Measurements from ENCODE around the gene MDH2.
"Not testable (repeated sequence)": the region's sequence is repeated elsewhere in the genome, so short reads cannot be mapped to it uniquely, and the experiment has no call there.

The MDH2 gene

DNA sequence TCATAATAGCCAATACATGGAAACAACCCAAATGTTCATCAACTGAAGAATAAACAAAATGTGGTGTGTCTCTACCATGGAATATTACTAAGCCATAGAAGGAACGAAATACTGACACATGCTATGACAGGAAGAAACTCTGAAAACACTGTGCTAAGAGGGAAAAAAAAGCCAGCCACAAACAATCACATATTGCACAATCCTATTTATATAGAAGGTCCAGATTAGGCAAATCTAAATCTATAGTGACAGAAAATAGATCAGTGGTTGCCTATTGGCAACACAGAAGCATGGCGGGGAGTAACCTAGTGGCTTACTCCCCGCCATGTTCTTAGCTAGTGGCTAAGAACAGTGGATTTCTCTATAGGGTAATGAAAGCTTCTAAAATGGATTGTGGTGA, 48.0 kb downstream of the MDH2 start:
- Histone ChIP-seq H3K36me3 (ENCODE audit: insufficient read depth, low read length) (no peaks in the 10 kb centered on the region), H3K4me1 (ENCODE audit: insufficient read depth, low read length) (no peaks in the 10 kb centered on the region), H3K9ac (ENCODE audit: low read depth, low read length) (no peak overlapping the region), H3K9me3 (ENCODE audit: control insufficient read depth, insufficient read depth, low read length) (no peaks in the 10 kb centered on the region)

DNA sequence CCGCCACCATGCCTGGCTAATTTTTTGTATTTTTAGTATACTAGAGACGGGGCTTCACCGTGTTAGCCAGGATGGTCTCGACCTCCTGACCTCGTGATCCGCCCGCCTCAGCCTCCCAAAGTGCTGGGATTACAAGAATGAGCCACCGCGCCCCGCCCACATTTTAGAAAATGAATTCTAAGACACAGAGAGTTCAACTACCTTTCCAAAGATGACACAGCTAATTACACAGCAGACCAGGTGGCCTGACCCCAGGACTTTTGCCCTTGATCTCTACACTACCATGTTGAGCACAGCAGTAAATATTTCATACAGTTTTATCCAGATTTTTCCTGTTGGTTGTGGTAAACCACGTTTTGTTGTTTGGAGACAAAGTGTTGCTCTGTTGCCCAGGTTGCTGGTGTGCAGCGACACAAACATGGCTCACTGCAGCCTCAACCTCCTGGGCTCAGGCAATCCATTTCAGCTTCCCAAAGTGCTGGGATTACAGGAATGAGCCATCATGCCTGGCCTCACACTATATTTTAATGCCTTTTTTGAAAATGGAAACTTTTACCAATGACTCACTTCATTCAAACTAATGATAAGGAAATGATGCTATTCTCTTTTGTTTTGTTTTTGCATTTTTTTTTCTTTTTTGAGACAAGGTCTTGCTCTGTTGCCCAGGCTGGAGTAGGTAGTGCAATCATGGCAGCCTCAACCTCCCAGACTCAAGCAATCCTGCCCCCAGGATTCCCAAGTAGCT, 54.0 kb downstream of the MDH2 start:
- not testable (repeated sequence) for H3K36me3 ChIP-seq (ENCODE audit: insufficient read depth, low read length); H3K9me3 ChIP-seq (ENCODE audit: control insufficient read depth, insufficient read depth, low read length); H3K9ac ChIP-seq (ENCODE audit: low read depth, low read length); H3K4me1 ChIP-seq (ENCODE audit: insufficient read depth, low read length)

DNA sequence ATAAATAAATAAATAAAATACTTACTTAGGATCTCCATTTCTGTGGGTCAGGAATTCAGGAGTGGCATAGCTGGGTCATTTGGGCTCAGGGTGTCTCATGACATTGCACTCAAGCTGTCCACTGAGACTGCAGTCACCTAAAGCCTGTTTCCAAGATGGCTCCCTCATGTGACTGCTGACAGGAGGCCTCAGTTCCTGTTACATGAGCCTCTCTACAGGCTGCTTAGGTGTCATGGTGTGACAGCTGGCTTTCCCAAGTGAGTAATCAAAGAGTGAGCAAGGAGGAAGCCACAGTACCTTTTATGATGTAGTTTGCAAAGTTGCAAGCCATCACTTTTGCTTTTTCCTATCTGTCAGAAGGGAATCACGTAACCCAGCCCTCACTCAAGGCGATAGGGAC, 55.9 kb downstream of the MDH2 start:
- H3K4me1 ChIP-seq (ENCODE audit: insufficient read depth, low read length); H3K9ac ChIP-seq (ENCODE audit: low read depth, low read length); H3K36me3 ChIP-seq (ENCODE audit: insufficient read depth, low read length); H3K9me3 ChIP-seq (ENCODE audit: control insufficient read depth, insufficient read depth, low read length): not testable (repeated sequence)

DNA sequence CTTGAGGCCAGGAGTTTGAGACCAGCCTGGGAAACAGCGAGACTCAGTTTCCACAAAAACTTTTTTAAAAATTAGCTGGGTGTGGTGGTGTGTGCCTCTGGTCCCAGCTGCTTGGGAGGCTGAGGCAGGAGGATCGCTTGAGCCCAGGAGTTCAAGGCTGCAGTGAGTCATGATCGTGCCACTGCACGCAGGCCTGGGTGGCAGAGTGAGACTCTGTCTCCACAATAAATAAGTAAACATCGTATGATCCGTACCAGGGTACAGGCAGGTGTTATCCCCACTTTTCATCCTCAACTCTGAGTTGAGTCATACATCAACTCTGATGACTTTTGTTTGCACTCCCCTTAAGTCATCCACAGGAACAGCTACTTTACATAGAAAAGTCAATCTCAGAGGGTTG, 58.2 kb downstream of the MDH2 start:
- H3K9me3 ChIP-seq (ENCODE audit: control insufficient read depth, insufficient read depth, low read length); H3K4me1 ChIP-seq (ENCODE audit: insufficient read depth, low read length); H3K9ac ChIP-seq (ENCODE audit: low read depth, low read length); H3K36me3 ChIP-seq (ENCODE audit: insufficient read depth, low read length): not testable (repeated sequence)

DNA sequence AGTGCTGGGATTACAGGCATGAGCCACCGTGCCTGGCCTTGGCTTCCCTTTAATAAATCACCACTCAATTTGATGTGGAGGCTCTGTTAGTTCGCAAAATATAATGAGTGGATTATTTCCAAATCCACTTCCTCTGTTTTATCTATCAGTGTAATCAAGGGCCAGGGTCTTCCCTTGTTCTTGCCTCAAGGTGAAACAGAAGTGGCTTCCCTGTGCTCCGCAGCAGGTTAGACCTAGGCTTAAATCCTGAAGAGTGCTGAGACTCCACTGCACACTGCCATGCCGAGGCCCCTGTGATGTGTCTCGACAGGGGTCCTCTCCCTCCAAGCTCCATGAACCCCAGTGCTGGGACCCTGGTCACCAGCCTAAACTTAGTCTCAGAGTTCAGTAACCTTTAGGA, 59.0 kb downstream of the MDH2 start:
- H3K4me1 ChIP-seq (ENCODE audit: insufficient read depth, low read length): peaks cover 6% of the 10 kb centered on the region; the same call in 1 of the 2 replicates
- H3K9ac ChIP-seq (ENCODE audit: low read depth, low read length): no peak overlapping the region
- H3K36me3 ChIP-seq (ENCODE audit: insufficient read depth, low read length): no peaks in the 10 kb centered on the region
- no peaks in the 10 kb centered on the region for H3K9me3 ChIP-seq (ENCODE audit: control insufficient read depth, insufficient read depth, low read length)

DNA sequence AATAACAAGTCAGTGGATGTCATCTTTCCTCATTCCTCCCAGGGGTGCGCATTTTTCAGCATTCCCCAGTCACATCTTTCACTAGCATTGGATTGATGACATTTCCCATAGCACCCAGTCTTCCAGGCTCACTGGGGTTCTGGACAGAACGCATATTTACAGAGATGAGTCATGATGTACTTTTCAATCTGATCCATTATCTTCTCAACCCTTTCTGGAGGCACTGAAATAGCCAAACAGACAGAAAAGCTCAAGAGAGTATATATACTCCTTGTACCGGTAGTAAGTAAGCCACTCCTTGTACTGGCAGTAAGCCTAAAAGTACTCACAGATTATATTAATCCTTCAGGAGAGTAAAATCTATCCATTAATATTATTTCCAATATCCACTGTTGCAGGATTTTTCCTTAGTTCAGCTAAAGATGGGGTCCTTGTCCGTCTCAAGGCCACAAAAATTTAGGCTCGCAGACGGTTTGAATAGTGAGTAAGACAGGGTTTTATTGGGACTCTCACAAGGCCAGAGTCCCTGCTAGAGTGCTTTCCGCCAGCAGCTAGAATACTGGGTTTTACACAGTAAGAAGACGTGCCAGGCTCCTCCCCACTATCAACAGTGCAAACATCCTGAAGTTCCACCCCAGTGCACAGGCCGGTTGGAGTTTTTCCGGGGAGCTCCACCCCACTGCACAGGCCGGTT, 60.8 kb downstream of the MDH2 start:
- peaks cover 6% of the 10 kb centered on the region; the same call in 1 of the 2 replicates for H3K4me1 ChIP-seq (ENCODE audit: insufficient read depth, low read length)
- H3K9me3 ChIP-seq (ENCODE audit: control insufficient read depth, insufficient read depth, low read length): no peaks in the 10 kb centered on the region
- H3K36me3 ChIP-seq (ENCODE audit: insufficient read depth, low read length): no peaks in the 10 kb centered on the region
- no peak overlapping the region for H3K9ac ChIP-seq (ENCODE audit: low read depth, low read length)

DNA sequence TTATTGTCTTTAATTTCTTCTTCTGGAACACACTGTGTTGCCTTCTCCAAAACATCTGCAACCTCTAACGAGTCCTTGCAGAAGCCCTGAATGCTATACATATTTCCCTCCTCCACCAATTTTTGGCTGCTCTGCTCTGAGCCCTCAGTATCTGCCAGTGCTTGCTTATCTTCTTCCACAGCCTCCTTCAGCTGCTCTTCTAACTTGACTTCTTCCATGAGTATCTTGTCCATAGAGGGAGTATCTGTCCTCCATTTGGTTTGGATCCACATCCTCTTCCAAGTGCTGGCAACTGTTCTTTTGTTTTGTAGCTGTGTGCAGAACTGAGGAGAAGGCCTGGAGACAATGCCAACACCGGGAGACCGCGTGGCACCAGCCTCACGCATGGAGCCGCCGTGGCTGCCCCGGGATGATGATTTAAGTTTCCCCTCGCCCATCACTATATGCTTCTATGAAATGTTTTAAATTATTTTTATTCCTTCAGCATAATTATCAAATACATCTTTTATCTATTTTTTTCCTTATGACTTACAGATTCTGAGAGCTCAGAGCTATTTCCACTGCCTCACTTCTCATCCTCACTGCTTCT, 65.2 kb downstream of the MDH2 start:
- H3K36me3 ChIP-seq (ENCODE audit: insufficient read depth, low read length); H3K9ac ChIP-seq (ENCODE audit: low read depth, low read length); H3K4me1 ChIP-seq (ENCODE audit: insufficient read depth, low read length); H3K9me3 ChIP-seq (ENCODE audit: control insufficient read depth, insufficient read depth, low read length): not testable (repeated sequence)

DNA sequence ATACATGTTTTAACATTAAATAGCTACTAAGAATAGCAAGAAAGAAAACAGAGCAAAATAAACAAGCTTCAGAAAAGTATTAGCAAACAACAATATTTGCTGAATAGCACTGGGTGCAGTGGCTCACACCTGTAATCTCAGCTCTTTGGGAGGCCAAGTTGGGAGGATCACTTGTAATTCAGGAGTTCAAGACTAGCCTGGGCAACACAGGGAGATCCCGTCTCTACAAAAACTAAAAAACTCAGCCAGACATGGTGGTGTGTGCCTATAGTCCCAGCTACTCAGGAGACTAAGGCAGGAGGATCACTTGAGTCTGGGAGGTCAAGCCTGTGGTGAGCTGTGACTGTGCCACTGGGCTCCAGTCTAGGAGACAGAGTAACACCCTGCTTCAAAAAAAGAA, 66.8 kb downstream of the MDH2 start:
- not testable (repeated sequence) for H3K9ac ChIP-seq (ENCODE audit: low read depth, low read length); H3K36me3 ChIP-seq (ENCODE audit: insufficient read depth, low read length); H3K9me3 ChIP-seq (ENCODE audit: control insufficient read depth, insufficient read depth, low read length); H3K4me1 ChIP-seq (ENCODE audit: insufficient read depth, low read length)

All from ES-I3 (cell line).